T1000 (cell line): ENCODE measurements around the gene MYH11.
"Not testable (repeated sequence)": the region's sequence is repeated elsewhere in the genome, so short reads cannot be mapped to it uniquely, and the experiment has no call there.

ENCODE experiments used
- DNase-seq: peaks from one replicate; lab custom pipeline; 2025; ENCODE audit warnings: mixed read lengths; lab: John Stamatoyannopoulos, UW

MYH11 gene

GRCh38 chr16:15876503-15876902 is 19.7 kb upstream of the MYH11 start:
- no peak for DNase-seq

DNA sequence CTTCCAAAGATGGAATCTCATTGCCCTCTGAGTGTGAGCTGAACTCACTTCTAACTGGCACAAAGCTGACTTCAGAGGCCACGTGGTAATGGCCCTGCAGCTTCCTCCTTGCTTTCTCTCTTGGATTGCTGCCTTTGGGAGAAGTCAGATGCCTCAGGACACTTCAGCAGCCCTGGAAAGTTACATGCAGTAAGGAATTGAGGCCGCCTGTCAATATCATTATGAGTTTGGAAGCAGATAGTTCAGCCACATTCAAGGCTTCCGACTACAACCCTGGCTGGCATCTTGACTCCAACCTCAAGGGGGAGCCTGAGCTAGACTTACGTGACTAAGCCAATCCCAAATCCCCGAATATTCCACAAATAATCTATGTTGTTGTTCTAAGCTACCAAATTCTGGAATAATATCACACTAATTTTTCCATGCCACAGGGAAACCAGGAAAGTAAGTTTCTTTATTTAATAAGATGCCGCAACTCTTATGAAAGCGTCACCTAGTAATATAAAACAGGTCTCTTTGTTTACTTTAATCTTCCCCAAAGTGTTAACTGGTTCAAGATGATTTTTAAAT is 18.0 kb upstream of the MYH11 start:
- no peak for DNase-seq

DNA sequence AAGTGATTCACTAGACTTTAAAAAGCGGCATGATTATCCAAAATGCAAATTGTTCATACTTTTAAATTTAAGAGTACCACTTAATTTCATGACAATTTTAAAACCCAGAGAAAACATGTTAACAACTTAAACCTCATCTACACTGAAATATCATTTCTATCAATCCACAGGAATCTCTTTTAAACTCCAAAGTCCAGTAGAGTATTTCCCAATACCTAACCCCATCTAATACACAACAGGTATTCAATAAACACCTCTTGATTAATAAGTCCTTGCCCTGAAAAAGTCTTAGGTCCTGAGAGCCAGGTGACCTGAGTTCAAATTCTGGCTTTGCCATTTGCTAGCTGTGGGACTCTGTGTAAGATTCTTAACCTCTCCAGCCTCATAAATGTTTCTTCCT is 16.9 kb upstream of the MYH11 start:
- no peak for DNase-seq

GRCh38 chr16:15873301-15873700 is 16.5 kb upstream of the MYH11 start:
- DNase-seq = no peak

- no peak for DNase-seq
Measured at GRCh38 chr16:15870011-15870410, 13.2 kb upstream of the MYH11 start.

DNA sequence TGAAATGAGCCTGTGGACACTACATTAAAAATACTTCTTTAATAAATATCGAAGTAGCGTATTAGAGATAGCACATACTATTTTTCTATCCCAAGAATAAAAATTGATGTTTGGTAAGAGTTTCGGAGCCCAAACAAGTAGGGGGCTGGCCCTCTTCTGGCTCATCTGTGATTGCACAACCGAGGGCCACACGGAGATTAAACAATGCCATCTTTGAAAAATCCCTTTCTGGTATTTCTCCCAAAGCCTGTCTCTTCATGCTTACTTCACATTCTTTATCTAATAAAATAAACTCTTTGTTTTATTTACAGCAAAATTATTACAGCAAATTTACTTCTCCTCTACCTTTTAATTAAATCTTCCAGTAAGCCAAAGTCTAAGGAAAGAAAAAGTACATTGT is 9.6 kb upstream of the MYH11 start:
- DNase-seq = no peak

GRCh38 chr16:15865742-15866141 is 8.9 kb upstream of the MYH11 start:
- no peak for DNase-seq

DNA sequence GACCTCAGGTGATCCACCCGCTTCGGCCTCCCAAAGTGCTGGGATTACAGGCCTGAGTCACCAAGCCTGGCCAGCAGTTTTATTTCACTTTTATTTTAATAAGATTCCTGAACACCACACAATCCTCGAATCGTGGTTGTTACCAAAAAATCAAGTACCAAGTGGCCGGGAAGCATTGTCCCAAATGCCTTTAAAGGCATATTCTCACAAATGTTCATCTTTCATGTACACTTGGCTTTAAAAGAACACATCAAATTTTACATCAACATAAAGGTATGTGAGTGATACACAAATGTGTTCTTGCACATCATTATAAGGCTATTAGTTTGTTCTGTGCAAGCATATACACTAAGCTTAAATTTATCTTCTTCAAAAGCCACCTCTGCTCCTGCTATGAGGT is 8.1 kb upstream of the MYH11 start:
- DNase-seq = no peak

GRCh38 chr16:15861996-15862395 is 5.2 kb upstream of the MYH11 start:
- DNase-seq = no peak

- DNase-seq = no peak
Measured at GRCh38 chr16:15858921-15859668, 2.3 kb upstream of the MYH11 start.

DNA sequence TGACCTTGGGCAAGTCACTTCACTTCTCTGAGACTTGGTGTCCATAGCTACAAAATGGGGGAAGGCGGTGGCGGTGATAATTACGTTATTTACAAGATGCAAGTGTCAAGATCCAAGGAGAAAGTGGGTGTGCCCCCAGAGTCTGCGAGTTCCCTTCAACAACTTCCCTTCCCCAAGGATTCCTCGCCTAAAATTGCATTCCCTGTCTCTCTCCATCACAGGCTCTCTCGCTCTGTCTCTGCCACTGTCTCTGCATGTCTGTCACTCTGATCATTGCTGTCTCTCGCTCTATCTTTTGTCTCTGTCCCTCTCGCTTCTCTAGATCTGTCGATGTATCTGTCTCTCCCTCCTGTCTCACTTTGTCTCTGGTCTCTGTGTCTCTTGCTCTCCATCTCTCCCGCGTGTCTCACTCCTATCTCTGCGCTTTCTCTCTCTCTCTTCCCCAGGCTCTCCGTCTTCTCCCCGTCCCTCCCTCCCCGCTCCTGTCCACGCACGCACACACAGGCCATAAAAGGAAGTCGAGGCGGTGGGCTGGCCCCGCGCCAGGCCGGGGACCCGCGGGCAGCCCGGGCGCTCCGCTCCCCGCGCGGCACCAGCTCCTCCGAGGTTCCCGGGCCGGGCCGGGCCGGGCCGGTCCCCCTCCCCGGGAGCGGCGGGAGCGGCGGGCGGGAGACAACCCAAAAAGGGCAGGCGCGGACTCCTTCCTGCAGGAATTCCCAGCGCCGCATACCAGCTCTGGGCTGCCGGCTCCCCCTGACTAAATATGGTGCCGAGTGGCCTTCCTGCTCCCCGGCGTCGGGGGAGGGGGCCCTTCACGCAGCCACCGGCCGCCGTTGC is 1.1 kb upstream of the MYH11 start:
- DNase-seq = no peak

GRCh38 chr16:15856182-15856581 is 646 bp downstream of the MYH11 start:
- DNase-seq = no peak

DNA sequence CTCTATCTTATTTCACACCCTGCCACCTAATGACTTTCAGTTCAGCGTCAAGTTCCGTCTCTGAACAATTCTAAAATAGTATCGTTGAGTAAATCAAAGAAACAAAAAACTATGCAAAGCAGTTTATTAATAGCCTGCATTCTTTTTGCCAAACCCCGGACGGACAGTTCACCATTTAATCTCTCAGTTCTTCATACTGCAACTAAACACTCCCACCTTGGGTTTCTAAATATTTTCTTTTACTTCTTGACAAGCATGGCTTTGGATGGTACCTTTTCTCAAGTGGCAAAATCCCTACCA is 1.2 kb downstream of the MYH11 start:
- no peak for DNase-seq

DNA sequence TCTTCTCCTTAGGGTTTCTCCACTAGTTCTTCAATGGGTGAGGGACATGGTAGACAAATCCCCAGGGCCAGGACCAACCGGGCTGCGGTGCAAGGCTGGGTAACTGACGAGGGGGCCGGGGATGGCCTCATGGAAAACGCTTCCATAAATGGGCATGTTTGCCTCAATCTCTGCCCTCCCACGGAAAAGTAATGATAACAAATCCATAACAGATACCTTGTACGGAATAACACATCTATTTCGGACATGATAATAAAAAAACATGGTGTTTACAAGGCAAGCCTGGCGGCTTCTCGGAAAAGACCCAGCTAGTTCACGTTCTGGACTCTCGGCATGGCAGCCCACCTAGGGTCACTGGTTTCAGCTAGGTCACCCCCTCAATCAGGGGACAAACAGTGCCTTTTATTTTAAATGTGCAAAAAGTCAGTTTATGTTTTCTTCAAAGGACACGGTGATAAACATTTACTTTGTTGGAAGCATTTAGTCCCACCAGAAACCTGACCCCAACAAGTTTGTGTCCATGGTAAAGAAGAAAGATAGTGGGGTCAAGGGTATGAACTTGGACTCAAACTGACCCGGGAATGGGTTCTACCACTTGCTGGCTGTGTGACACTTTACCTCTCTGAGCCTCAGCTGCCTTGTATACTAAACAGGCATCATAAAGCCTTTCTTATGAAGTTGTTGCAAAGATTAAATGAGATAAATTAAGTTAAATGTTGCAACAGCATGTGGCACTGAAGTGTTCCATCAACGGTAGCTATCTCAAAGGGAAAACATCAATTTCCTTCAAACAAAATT is 1.7 kb downstream of the MYH11 start:
- no peak for DNase-seq

- no peak for DNase-seq
Measured at GRCh38 chr16:15854061-15854460, 2.8 kb downstream of the MYH11 start.

DNA sequence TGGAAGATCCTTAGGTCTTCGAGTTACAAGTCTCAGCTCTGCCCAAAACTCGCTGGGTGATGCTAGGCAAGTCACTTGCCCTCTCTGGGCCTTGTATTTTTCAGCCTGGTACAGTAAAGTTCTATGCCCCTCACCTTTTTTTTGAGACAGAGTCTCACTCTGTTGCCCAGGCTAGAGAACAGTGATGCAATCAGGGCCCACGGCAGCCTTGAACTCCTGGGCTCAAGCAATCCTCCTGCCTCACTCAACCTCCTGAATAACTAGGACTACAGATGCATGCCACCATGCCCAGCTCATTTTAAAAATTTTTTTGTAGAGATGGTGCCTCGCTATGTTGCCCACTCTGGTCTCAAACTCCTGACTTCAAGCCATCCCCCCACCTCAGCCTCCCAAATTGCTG is 3.8 kb downstream of the MYH11 start:
- DNase-seq = no peak

- not testable (repeated sequence) for DNase-seq
Measured at GRCh38 chr16:15850555-15850954, 6.3 kb downstream of the MYH11 start.

DNA sequence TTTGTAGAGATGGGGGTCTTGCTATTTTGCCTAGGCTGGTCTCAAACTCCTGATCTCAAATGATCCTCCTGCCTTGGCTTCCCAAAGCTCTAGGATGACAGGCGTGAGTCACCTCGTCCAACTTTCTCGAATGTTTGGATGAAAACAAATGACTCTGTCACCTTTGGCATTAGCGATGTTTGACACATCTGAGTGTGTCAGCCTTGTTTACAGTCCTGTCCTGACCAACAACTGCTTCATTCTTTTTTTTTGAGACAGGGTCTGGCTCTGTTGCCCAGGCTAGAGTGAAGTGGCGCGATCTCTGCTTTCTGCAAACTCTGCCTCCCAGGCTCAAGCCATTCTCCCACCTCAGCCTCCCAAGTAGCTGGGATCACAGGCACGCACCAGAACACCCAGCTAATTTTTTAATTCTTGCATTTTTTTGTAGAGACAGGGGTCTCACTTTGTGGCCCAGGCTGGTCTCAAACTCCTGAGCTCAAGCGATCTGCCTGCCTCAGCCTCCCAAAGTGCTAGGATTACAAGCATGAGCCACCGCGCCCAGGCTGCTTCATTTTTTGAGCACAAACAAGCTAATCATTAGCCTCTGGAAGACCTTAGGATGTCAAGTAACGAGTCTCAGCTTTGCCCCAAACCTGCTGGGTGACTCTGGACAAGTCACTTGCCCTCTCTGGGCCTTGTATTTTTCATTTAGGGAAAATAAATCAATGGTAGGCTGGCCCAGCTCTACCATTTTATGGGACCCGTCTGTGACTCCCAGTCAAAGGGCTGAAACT is 7.4 kb downstream of the MYH11 start:
- no peak for DNase-seq

- no peak for DNase-seq
Measured at GRCh38 chr16:15847611-15848175, 9.1 kb downstream of the MYH11 start.

- no peak for DNase-seq
Measured at GRCh38 chr16:15846510-15846909, 10.3 kb downstream of the MYH11 start.

- no peak for DNase-seq
Measured at GRCh38 chr16:15843635-15844279, 13.1 kb downstream of the MYH11 start.
